ENCODE measurements around the gene RNASEH2A. TPM values are rescaled to one million over a fixed set of nuclear protein-coding genes. Genes with fewer than 3 reads are reported as not detected.

Gene RNASEH2A
- total and polyA plus RNA-seq, 4 donors: 1.6 to 7.2 (median 3.1) TPM

GRCh38 chr19:12785431-12786031 lies 20.9 kb upstream of the RNASEH2A start:
- Histone ChIP-seq H3K27ac (ENCODE audit: low read depth in 1 of 2, low read length in 2 of 2) (peak overlapping the region; percentile 78 to 93), H3K4me3 (ENCODE audit: low read length in 2 of 2) (no peak overlapping the region), H3K4me1 (ENCODE audit: control insufficient read depth in 1 of 2, insufficient read depth in 2 of 2, low read length in 2 of 2) (no peaks in the 10 kb centered on the region), H3K27me3 (ENCODE audit: control insufficient read depth in 1 of 2, insufficient read depth in 2 of 2, low read length in 1 of 2) (no peaks in the 10 kb centered on the region), H3K9me3 (ENCODE audit: control insufficient read depth, low read length) (no peaks in the 10 kb centered on the region), H3K36me3 (ENCODE audit: control insufficient read depth in 1 of 2, insufficient read depth in 2 of 2, low read length in 1 of 2) (no peaks in the 10 kb centered on the region)
- ATAC-seq (ENCODE audit: low FRiP score) (no peak), DNase-seq (peak in 1 of 2 donors; percentile 73)
- WGBS, 2 donors: 59 to 67% methylated on average over 4 of the region's 4 CpGs
- intact Hi-C loops (cut with DNase I): no loop called here

GRCh38 chr19:12786141-12786870 lies 20.1 kb upstream of the RNASEH2A start:
- DNase-seq (peak; percentile 87 to 90), ATAC-seq (ENCODE audit: low FRiP score) (no peak)
- H3K4me1 ChIP-seq (ENCODE audit: control insufficient read depth in 1 of 2, insufficient read depth in 2 of 2, low read length in 2 of 2): no peaks in the 10 kb centered on the region
- H3K27me3 ChIP-seq (ENCODE audit: control insufficient read depth in 1 of 2, insufficient read depth in 2 of 2, low read length in 1 of 2): peaks cover 0 to under 1% of the 10 kb centered on the region in 2 donors
- H3K4me3 ChIP-seq (ENCODE audit: low read length in 2 of 2): no peak overlapping the region
- 9 to 10% methylated on average over 16 to 18 of the region's 18 CpGs for WGBS, 2 donors
- peak overlapping the region; percentile 78 to 93 for H3K27ac ChIP-seq (ENCODE audit: low read depth in 1 of 2, low read length in 2 of 2)
- H3K9me3 ChIP-seq (ENCODE audit: control insufficient read depth, low read length): no peaks in the 10 kb centered on the region
- intact Hi-C loops (cut with DNase I): no loop called here
- H3K36me3 ChIP-seq (ENCODE audit: control insufficient read depth in 1 of 2, insufficient read depth in 2 of 2, low read length in 1 of 2): no peaks in the 10 kb centered on the region

GRCh38 chr19:12786952-12787351 lies 19.4 kb upstream of the RNASEH2A start:
- ATAC-seq (ENCODE audit: low FRiP score) (no peak), DNase-seq (no peak)
- WGBS, 2 donors: 71 to 75% methylated on average over 3 of the region's 3 CpGs
- Histone ChIP-seq H3K4me3 (ENCODE audit: low read length in 2 of 2) (no peak overlapping the region), H3K27ac (ENCODE audit: low read depth in 1 of 2, low read length in 2 of 2) (peak overlapping the region; percentile 0 to 93), H3K9me3 (ENCODE audit: control insufficient read depth, low read length) (no peaks in the 10 kb centered on the region), H3K4me1 (ENCODE audit: control insufficient read depth in 1 of 2, insufficient read depth in 2 of 2, low read length in 2 of 2) (no peaks in the 10 kb centered on the region), H3K36me3 (ENCODE audit: control insufficient read depth in 1 of 2, insufficient read depth in 2 of 2, low read length in 1 of 2) (no peaks in the 10 kb centered on the region), H3K27me3 (ENCODE audit: control insufficient read depth in 1 of 2, insufficient read depth in 2 of 2, low read length in 1 of 2) (peaks cover 0 to 2% of the 10 kb centered on the region in 2 donors)
- intact Hi-C loops (cut with DNase I): no loop called here

GRCh38 chr19:12787458-12787857 lies 18.9 kb upstream of the RNASEH2A start:
- no peak for DNase-seq
- Histone ChIP-seq H3K27me3 (ENCODE audit: control insufficient read depth in 1 of 2, insufficient read depth in 2 of 2, low read length in 1 of 2) (peaks cover 0 to 2% of the 10 kb centered on the region in 2 donors), H3K9me3 (ENCODE audit: control insufficient read depth, low read length) (no peaks in the 10 kb centered on the region), H3K36me3 (ENCODE audit: control insufficient read depth in 1 of 2, insufficient read depth in 2 of 2, low read length in 1 of 2) (no peaks in the 10 kb centered on the region), H3K27ac (ENCODE audit: low read depth in 1 of 2, low read length in 2 of 2) (peak overlapping the region in 1 of 2 donors; percentile 93), H3K4me3 (ENCODE audit: low read length in 2 of 2) (no peak overlapping the region), H3K4me1 (ENCODE audit: control insufficient read depth in 1 of 2, insufficient read depth in 2 of 2, low read length in 2 of 2) (no peaks in the 10 kb centered on the region)
- no peak for ATAC-seq (ENCODE audit: low FRiP score)
- intact Hi-C loops (cut with DNase I): no loop called here
- WGBS, 2 donors: 65 to 69% methylated on average over 10 of the region's 10 CpGs

- H3K36me3 ChIP-seq (ENCODE audit: control insufficient read depth in 1 of 2, insufficient read depth in 2 of 2, low read length in 1 of 2): no peaks in the 10 kb centered on the region
- peak overlapping the region in 1 of 2 donors; percentile 95 for H3K27ac ChIP-seq (ENCODE audit: low read depth in 1 of 2, low read length in 2 of 2)
- 32 to 37% methylated on average over 4 of the region's 4 CpGs for WGBS, 2 donors
- no peak overlapping the region for H3K4me3 ChIP-seq (ENCODE audit: low read length in 2 of 2)
- no peak for ATAC-seq (ENCODE audit: low FRiP score)
- intact Hi-C loops (cut with DNase I): no loop called here
- no peaks in the 10 kb centered on the region for H3K4me1 ChIP-seq (ENCODE audit: control insufficient read depth in 1 of 2, insufficient read depth in 2 of 2, low read length in 2 of 2)
- H3K9me3 ChIP-seq (ENCODE audit: control insufficient read depth, low read length): no peaks in the 10 kb centered on the region
- H3K27me3 ChIP-seq (ENCODE audit: control insufficient read depth in 1 of 2, insufficient read depth in 2 of 2, low read length in 1 of 2): peaks cover 0 to 2% of the 10 kb centered on the region in 2 donors
- DNase-seq: no peak
Observed at GRCh38 chr19:12788042-12788681, 18.2 kb upstream of the RNASEH2A start.

- Histone ChIP-seq H3K4me1 (ENCODE audit: control insufficient read depth in 1 of 2, insufficient read depth in 2 of 2, low read length in 2 of 2) (no peaks in the 10 kb centered on the region), H3K27ac (ENCODE audit: low read depth in 1 of 2, low read length in 2 of 2) (peak overlapping the region; percentile 94 to 95), H3K4me3 (ENCODE audit: low read length in 2 of 2) (no peak overlapping the region), H3K9me3 (ENCODE audit: control insufficient read depth, low read length) (no peaks in the 10 kb centered on the region), H3K27me3 (ENCODE audit: control insufficient read depth in 1 of 2, insufficient read depth in 2 of 2, low read length in 1 of 2) (peaks cover 0 to 4% of the 10 kb centered on the region in 2 donors), H3K36me3 (ENCODE audit: control insufficient read depth in 1 of 2, insufficient read depth in 2 of 2, low read length in 1 of 2) (no peaks in the 10 kb centered on the region)
- 0 to 1% methylated on average over 12 of the region's 12 CpGs for WGBS, 2 donors
- ATAC-seq (ENCODE audit: low FRiP score): no peak
- DNase-seq: peak; percentile 92 to 94
- intact Hi-C loops (cut with DNase I): no loop called here
Observed at GRCh38 chr19:12788682-12789097, 17.7 kb upstream of the RNASEH2A start.

- H3K4me3 ChIP-seq (ENCODE audit: low read length in 2 of 2): peak overlapping the region; percentile 33 to 57
- H3K36me3 ChIP-seq (ENCODE audit: control insufficient read depth in 1 of 2, insufficient read depth in 2 of 2, low read length in 1 of 2): no peaks in the 10 kb centered on the region
- intact Hi-C loops (cut with DNase I): no loop called here
- peak overlapping the region; percentile 94 to 95 for H3K27ac ChIP-seq (ENCODE audit: low read depth in 1 of 2, low read length in 2 of 2)
- peaks cover 0 to 4% of the 10 kb centered on the region in 2 donors for H3K27me3 ChIP-seq (ENCODE audit: control insufficient read depth in 1 of 2, insufficient read depth in 2 of 2, low read length in 1 of 2)
- H3K9me3 ChIP-seq (ENCODE audit: control insufficient read depth, low read length): no peaks in the 10 kb centered on the region
- no peaks in the 10 kb centered on the region for H3K4me1 ChIP-seq (ENCODE audit: control insufficient read depth in 1 of 2, insufficient read depth in 2 of 2, low read length in 2 of 2)
- no peak for ATAC-seq (ENCODE audit: low FRiP score)
- DNase-seq: peak in 1 of 2 donors; percentile 73
- WGBS, 2 donors: 1 to 2% methylated on average over 19 to 46 of the region's 46 CpGs
Observed at GRCh38 chr19:12789098-12789903, 17.1 kb upstream of the RNASEH2A start.

- no peaks in the 10 kb centered on the region for H3K4me1 ChIP-seq (ENCODE audit: control insufficient read depth in 1 of 2, insufficient read depth in 2 of 2, low read length in 2 of 2)
- peaks cover 0 to 4% of the 10 kb centered on the region in 2 donors for H3K27me3 ChIP-seq (ENCODE audit: control insufficient read depth in 1 of 2, insufficient read depth in 2 of 2, low read length in 1 of 2)
- peak overlapping the region; percentile 45 to 57 for H3K4me3 ChIP-seq (ENCODE audit: low read length in 2 of 2)
- no peaks in the 10 kb centered on the region for H3K36me3 ChIP-seq (ENCODE audit: control insufficient read depth in 1 of 2, insufficient read depth in 2 of 2, low read length in 1 of 2)
- 1% methylated on average over 49 to 56 of the region's 56 CpGs for WGBS, 2 donors
- ATAC-seq (ENCODE audit: low FRiP score) (peak; percentile 76), DNase-seq (peak; percentile 99)
- H3K27ac ChIP-seq (ENCODE audit: low read depth in 1 of 2, low read length in 2 of 2): peak overlapping the region; percentile 95 to 96
- no peaks in the 10 kb centered on the region for H3K9me3 ChIP-seq (ENCODE audit: control insufficient read depth, low read length)
- intact Hi-C loops (cut with DNase I): loop anchor here (5.0 to 10.0 kb wide), 3 partner anchors 362 to 1253 kb away; partner anchors contain the start of genes CNN1 (in 1 of the 2), IER2 (in 1 of the 2) and STX10 (in 1 of the 2)
Observed at GRCh38 chr19:12789904-12790619, 16.3 kb upstream of the RNASEH2A start.

All from aorta (tissue), 5 donors.